RWPE1 (cell line): ENCODE data around the gene SYCN.
A peak's percentile ranks its signal among the peaks of the same experiment; 100 is the strongest.

Source experiments
- CTCF ChIA-PET: fragments of 350-600 bp; sonication (Branson Sonifier 250); formaldehyde crosslinking; extraction: SDS; loops from one replicate; lab custom pipeline; 2021; lab: Yijun Ruan, JAX
- POLR2A ChIA-PET: fragments of 400-600 bp; formaldehyde crosslinking; extraction: SDS; loops from one replicate; lab custom pipeline; 2020; ENCODE audit warnings: antibody characterized with exemption; ENCODE audit not compliant: low non-redundant PET; lab: Yijun Ruan, JAX
- DNase-seq: peaks from one replicate; pipeline ENCODE4 v3.0.0; 2012; ENCODE audit warnings: low spot score
- H3K27ac ChIP-seq: fragments of 450-650 bp; 2 replicates; pipeline ENCODE4 v1.5.1; 2017
- CTCF ChIP-seq: fragments of 450-650 bp; conservative IDR thresholded peaks from 2 replicates; pipeline ENCODE4 v1.5.1; 2017; ENCODE audit warnings: low read depth, mild to moderate bottlenecking

Gene SYCN

GRCh38 chr19:39238209-39238608 is 34.1 kb upstream of the SYCN start:
- no peak for DNase-seq
- TF ChIP-seq CTCF: no peak
- H3K27ac ChIP-seq: no peak overlapping the region
- CTCF ChIA-PET: interaction anchor here (1.0 kb wide), 1 partner anchor 116 kb away, joined by 3 read pairs; no protein-coding TSS in a partner anchor
- POLR2A ChIA-PET: no interaction called here

- no peak overlapping the region for H3K27ac ChIP-seq
- POLR2A ChIA-PET: no interaction called here
- CTCF ChIA-PET: interaction anchor here (1.0 kb wide), 1 partner anchor 115 kb away, joined by 3 read pairs; no protein-coding TSS in a partner anchor
- DNase-seq: peak; percentile 24
- TF ChIP-seq CTCF: no peak
Measured at GRCh38 chr19:39237200-39238184, 33.4 kb upstream of the SYCN start.

GRCh38 chr19:39236527-39236926 is 32.5 kb upstream of the SYCN start:
- ChIA-PET CTCF (interaction anchor here (0.6 kb wide), 1 partner anchor 92 kb away, joined by 4 read pairs; no protein-coding TSS in a partner anchor), POLR2A (no interaction called here)
- H3K27ac ChIP-seq: no peak overlapping the region
- TF ChIP-seq CTCF: no peak
- no peak for DNase-seq

GRCh38 chr19:39232708-39233107 is 28.6 kb upstream of the SYCN start:
- no peak for DNase-seq
- ChIA-PET CTCF (interaction anchor here (0.7 kb wide), 1 partner anchor 14 kb away, joined by 3 read pairs; no protein-coding TSS in a partner anchor), POLR2A (no interaction called here)
- no peak for TF ChIP-seq CTCF
- no peak overlapping the region for H3K27ac ChIP-seq

- DNase-seq: no peak
- H3K27ac ChIP-seq: no peak overlapping the region
- ChIA-PET POLR2A (no interaction called here), CTCF (interaction anchor here (0.6 kb wide), 1 partner anchor 37 kb away, joined by 3 read pairs; no protein-coding TSS in a partner anchor)
- no peak for TF ChIP-seq CTCF
Measured at GRCh38 chr19:39230096-39230764, 26.2 kb upstream of the SYCN start.

GRCh38 chr19:39224910-39225309 is 20.8 kb upstream of the SYCN start:
- ChIA-PET POLR2A (no interaction called here), CTCF (interaction anchor here (0.7 kb wide), 1 partner anchor 279 kb away, joined by 3 read pairs; no protein-coding TSS in a partner anchor)
- no peak for TF ChIP-seq CTCF
- no peak for DNase-seq
- no peak overlapping the region for H3K27ac ChIP-seq
